Spinal cord (tissue), 10 donors: ENCODE data around the gene ADGRD2. TPM values are rescaled to one million over a fixed set of nuclear protein-coding genes. Genes with fewer than 3 reads are reported as not detected.

Source experiments
- DNase-seq, 6 donors: peaks; one replicate each; pipeline versions ENCODE4 v3.0.0 to v3.0.0-alpha.2; 2013 to 2015; ENCODE audit warnings: low spot score in 6 of 6, low read depth in 4 of 6
- H3K27ac ChIP-seq: one replicate; pipeline ENCODE4 v1.5.1; 2013; ENCODE audit warnings: low read depth, low read length, control low read depth
- H3K27me3 ChIP-seq: one replicate; pipeline ENCODE4 v1.6.1; 2013; ENCODE audit warnings: low read length; ENCODE audit not compliant: control insufficient read depth, insufficient read depth
- H3K36me3 ChIP-seq: one replicate; pipeline ENCODE4 v1.6.1; 2013; ENCODE audit warnings: low read length; ENCODE audit not compliant: control insufficient read depth, insufficient read depth
- H3K4me1 ChIP-seq: one replicate; pipeline ENCODE4 v1.6.1; 2013; ENCODE audit warnings: low read length; ENCODE audit not compliant: control insufficient read depth, insufficient read depth
- H3K4me3 ChIP-seq: one replicate; pipeline ENCODE4 v1.5.1; 2013; ENCODE audit warnings: low read depth, low read length, control low read depth
- H3K9me3 ChIP-seq: one replicate; pipeline ENCODE4 v1.6.1; 2013; ENCODE audit warnings: low read length; ENCODE audit not compliant: control insufficient read depth, insufficient read depth
- WGBS: methylation state at CpG from one replicate; pipeline ENCODE4 v1.1.5; 2013; ENCODE audit warnings: missing lambda C conversion rate; ENCODE audit not compliant: insufficient coverage; 5-methylcytosine and 5-hydroxymethylcytosine counted together
- polyA plus RNA-seq, 2 donors: library from polyadenylated mRNA; unstranded; fragments of 120-200 nt; gene quantifications; one replicate each; pipeline ENCODE4 v1.2.1, GENCODE V29; 2013; ENCODE audit not compliant: insufficient read length in 2 of 2
- total RNA-seq, 2 donors: library from RNA; depleted of rRNA in 1 of 2; stranded (reverse); fragments of 120-200 nt in 1 of 2; fragments of >200 nt in 1 of 2; gene quantifications; one replicate each; pipeline versions ENCODE4 v1.2.3 to v1.2.4, GENCODE V29; 2013 to 2014
- donor health status: healthy.

The ADGRD2 gene
- total and polyA plus RNA-seq, 4 donors, result 0.50 to 29.7 (median 15.2) TPM

DNA sequence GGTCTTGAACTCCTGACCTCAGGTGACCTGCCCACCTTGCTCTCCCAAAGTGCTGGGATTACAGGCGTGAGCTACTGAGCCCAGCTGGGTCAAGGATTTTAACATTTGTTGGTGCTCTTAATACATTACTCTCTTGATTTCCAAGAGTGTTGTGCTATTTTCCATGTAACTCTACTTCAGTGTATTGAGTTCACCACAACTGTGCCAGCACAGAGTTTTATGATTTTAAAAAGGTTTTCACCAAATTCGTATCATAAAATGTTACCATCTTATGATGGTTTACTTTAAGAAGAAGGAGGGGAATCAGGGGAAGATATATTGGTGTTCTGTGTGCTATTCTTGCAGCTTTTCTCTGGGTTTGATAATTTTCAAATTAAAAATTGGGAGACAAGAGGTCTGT lies 6.6 kb upstream of the ADGRD2 start:
- peaks cover 20% of the 10 kb centered on the region for H3K4me1 ChIP-seq
- peaks cover 4% of the 10 kb centered on the region for H3K27me3 ChIP-seq
- no CpG with 5 or more reads among the region's 2 CpGs for WGBS
- no peak for DNase-seq
- no peaks in the 10 kb centered on the region for H3K9me3 ChIP-seq
- H3K27ac ChIP-seq, result no peak overlapping the region
- no peak overlapping the region for H3K4me3 ChIP-seq
- no peaks in the 10 kb centered on the region for H3K36me3 ChIP-seq

DNA sequence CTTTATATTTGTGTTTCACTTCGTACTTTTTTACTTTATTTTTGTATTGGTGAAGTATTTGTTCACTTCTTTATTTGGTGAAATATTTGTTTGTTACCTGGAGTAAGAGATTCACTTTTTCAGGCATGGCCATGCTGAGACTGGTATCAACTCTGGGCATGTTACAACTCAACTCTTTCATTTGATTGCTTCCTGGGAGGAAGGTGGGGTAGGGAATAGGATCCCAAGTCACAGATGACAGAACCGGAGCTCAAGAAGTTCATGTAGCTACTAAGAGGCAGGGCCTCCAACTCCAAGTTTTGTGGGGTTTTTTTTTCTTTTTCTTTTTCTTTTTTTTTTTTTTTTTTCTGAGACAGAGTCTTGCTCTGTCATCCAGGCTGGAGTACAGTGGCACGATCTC lies 6.1 kb upstream of the ADGRD2 start:
- H3K36me3 ChIP-seq, result no peaks in the 10 kb centered on the region
- no peak for DNase-seq
- no peak overlapping the region for H3K27ac ChIP-seq
- 83% methylated on average over 1 of the region's 3 CpGs for WGBS
- H3K27me3 ChIP-seq, result peaks cover 4% of the 10 kb centered on the region
- H3K4me1 ChIP-seq, result peaks cover 22% of the 10 kb centered on the region
- H3K9me3 ChIP-seq, result no peaks in the 10 kb centered on the region
- no peak overlapping the region for H3K4me3 ChIP-seq

DNA sequence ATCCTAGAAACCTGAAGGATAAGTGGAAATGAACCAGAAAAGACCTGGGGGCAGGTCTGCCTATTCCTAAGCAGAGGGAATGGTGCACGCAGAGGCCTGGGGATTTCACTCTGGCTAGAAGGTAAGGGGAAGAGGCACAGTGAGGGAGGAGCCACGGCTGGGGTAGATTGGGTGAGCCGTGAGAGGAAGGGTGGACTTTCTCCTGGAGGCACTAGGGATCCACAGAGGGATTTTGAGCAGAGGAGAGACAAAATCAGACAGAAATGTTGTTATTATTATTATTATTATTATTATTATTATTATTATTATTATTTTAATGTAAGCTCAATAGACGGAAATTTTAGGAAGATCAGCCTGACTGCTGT lies 3.0 kb upstream of the ADGRD2 start:
- H3K4me1 ChIP-seq, result peaks cover 45% of the 10 kb centered on the region
- 63% methylated on average over 1 of the region's 4 CpGs for WGBS
- peaks cover 28% of the 10 kb centered on the region for H3K27me3 ChIP-seq
- DNase-seq, result no peak
- H3K4me3 ChIP-seq, result no peak overlapping the region
- H3K27ac ChIP-seq, result no peak overlapping the region
- no peaks in the 10 kb centered on the region for H3K9me3 ChIP-seq
- no peaks in the 10 kb centered on the region for H3K36me3 ChIP-seq

DNA sequence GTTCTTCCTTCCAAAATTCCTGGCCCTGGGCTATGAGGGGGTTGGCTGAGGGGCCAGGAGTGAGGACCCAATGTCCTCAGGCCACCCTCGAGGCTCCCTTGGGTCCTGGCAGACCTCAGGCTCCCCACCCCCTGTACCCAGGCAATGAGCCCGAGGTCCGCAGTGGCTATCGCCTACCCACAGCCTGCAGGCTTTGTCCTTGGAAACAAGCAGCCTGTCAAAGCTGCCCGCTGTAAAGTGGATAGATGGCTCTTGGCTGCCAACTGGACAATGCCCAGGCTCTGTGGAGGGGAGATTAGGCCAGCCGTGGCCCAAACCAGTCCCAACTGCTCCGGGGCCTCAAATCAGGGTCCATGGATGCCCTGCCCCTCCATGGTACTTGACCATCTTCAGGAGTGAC lies 2.2 kb upstream of the ADGRD2 start:
- peaks cover 36% of the 10 kb centered on the region for H3K27me3 ChIP-seq
- 35% methylated on average over 7 of the region's 7 CpGs for WGBS
- H3K4me1 ChIP-seq, result peaks cover 50% of the 10 kb centered on the region
- no peak overlapping the region for H3K27ac ChIP-seq
- H3K4me3 ChIP-seq, result no peak overlapping the region
- H3K9me3 ChIP-seq, result no peaks in the 10 kb centered on the region
- H3K36me3 ChIP-seq, result no peaks in the 10 kb centered on the region
- peak; percentile 36 to 84 (median 60) for DNase-seq

DNA sequence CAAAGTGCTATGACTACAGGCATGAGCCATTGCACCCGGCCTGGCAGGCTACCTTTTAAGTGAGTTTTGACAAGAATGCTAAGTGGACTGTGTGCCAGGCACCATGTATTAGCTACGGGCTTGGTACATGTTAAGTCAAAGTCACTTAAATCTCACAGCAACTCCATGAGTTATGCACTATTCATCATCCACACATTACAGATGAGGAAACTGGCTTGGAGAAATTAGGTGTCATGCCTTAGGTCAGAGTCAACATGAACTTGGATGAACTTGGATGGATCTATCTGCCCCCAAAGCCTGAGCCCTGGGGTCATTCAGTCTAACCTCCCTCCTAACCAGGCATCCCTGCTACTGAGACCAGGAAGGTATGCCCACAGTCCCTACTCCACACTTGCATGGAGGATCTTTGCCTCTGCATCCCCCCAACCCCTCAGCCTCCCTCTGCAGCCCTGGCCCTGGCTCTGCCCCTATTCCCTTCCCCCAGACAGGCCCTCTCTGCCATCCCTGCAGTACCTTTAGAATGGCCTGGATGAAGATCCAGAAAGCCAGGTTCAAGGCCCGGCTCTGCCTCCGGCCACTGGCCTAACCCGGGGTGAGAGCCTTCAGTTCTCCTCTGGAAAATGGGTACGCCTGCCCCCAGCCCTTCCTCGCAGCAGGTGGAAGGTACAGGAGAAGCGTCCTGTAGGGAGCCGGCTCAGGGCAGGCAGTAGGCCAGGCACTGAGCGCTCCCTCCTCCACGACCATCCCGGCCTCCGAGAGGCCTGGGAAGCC lies 685 bp upstream of the ADGRD2 start:
- Histone ChIP-seq H3K27ac (no peak overlapping the region), H3K9me3 (no peaks in the 10 kb centered on the region), H3K4me1 (peaks cover 50% of the 10 kb centered on the region), H3K27me3 (peaks cover 46% of the 10 kb centered on the region), H3K36me3 (no peaks in the 10 kb centered on the region), H3K4me3 (no peak overlapping the region)
- WGBS, result 84% methylated on average over 11 of the region's 13 CpGs
- no peak for DNase-seq

DNA sequence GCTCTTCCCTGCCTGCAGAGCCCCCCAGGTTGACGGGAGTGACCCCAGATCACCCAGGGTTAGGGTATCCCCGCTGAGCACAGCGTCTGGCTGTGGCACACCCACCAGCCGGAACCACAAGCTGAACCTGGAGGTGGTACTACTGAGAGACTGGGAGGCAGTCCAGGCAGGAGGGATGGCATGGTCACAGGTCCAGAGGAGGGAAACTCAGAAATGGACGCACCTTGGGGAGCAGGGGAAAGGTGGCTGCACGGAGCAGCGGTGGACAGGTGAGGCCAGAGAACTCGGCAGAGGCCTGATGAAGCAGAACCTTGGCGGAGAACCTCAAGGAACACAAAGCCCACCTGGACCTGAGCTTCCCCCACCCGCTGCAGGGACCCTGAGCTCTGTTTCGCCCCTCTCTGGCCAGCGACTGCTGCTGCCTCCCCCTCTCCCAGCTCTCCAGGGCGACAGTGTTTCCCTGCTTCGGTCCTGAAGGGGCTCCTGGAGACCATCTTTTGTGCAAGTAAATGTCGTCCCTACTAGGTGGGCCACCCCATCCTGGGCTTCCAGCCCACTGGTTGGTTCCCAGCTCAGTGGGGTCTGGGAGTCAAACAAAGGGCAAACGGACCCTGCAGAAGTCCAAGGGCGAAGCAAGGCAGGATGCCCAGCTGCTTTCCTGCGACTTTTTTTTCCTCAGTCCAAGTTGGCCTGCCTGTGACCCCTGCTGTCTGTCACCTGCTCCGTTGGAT lies 845 bp downstream of the ADGRD2 start:
- Histone ChIP-seq H3K27me3 (peaks cover 46% of the 10 kb centered on the region), H3K4me3 (peak overlapping the region; percentile 31), H3K4me1 (peaks cover 50% of the 10 kb centered on the region), H3K36me3 (no peaks in the 10 kb centered on the region), H3K27ac (no peak overlapping the region), H3K9me3 (no peaks in the 10 kb centered on the region)
- 46% methylated on average over 19 of the region's 19 CpGs for WGBS
- DNase-seq, result peak in 1 of 6 donors; percentile 16

DNA sequence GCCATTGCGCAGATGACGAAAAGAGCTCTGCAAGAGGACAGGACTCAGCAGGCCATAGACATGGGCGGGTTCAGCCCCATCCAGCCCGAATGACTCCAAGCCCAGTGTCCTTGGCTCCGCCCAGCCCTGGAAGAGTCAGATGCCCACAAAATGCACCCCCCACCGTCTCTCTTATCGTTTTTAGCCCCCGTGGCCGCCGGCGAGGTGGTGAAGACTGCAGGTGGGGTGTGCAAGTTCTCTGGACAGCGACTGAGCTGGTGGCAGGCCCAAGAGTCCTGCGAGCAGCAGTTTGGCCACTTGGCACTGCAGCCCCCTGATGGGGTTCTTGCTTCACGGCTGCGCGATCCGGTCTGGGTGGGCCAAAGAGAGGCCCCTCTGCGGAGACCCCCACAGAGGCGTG lies 2.1 kb downstream of the ADGRD2 start:
- H3K4me3 ChIP-seq, result no peak overlapping the region
- DNase-seq, result no peak
- no peak overlapping the region for H3K27ac ChIP-seq
- H3K9me3 ChIP-seq, result no peaks in the 10 kb centered on the region
- no peaks in the 10 kb centered on the region for H3K36me3 ChIP-seq
- 85% methylated on average over 19 of the region's 19 CpGs for WGBS
- peaks cover 42% of the 10 kb centered on the region for H3K4me1 ChIP-seq
- H3K27me3 ChIP-seq, result peaks cover 46% of the 10 kb centered on the region

DNA sequence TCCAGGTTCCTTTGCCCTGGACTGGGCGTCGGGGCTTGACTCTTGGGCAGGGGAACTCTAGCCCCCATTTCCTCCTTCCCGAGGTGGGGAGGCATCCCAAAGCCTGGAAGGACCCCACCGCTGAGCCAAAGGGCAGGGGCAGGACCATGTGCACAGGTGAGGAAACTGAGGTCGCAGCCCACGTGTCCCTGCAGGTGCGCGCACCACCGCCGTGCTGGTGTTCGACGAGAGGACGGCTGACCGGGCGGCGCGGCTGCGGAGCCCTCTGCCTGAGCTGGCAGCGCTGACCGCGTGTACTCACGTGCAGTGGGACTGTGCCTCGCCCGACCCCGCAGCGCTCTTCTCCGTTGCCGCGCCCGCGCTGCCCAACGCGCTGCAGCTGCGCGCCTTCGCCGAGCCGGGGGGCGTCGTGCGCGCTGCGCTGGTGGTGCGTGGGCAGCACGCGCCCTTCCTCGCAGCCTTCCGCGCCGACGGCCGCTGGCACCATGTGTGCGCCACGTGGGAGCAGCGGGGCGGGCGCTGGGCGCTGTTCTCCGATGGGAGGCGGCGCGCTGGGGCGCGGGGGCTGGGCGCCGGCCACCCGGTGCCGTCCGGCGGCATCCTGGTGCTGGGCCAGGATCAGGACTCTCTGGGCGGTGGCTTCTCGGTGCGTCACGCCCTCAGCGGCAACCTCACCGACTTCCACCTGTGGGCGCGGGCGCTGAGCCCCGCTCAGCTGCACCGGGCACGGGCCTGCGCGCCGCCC lies 2.8 kb downstream of the ADGRD2 start:
- no peak overlapping the region for H3K27ac ChIP-seq
- no peak overlapping the region for H3K4me3 ChIP-seq
- no peaks in the 10 kb centered on the region for H3K36me3 ChIP-seq
- H3K27me3 ChIP-seq, result peaks cover 46% of the 10 kb centered on the region
- WGBS, result 22% methylated on average over 85 of the region's 85 CpGs
- H3K4me1 ChIP-seq, result peaks cover 36% of the 10 kb centered on the region
- DNase-seq, result no peak
- H3K9me3 ChIP-seq, result no peaks in the 10 kb centered on the region

DNA sequence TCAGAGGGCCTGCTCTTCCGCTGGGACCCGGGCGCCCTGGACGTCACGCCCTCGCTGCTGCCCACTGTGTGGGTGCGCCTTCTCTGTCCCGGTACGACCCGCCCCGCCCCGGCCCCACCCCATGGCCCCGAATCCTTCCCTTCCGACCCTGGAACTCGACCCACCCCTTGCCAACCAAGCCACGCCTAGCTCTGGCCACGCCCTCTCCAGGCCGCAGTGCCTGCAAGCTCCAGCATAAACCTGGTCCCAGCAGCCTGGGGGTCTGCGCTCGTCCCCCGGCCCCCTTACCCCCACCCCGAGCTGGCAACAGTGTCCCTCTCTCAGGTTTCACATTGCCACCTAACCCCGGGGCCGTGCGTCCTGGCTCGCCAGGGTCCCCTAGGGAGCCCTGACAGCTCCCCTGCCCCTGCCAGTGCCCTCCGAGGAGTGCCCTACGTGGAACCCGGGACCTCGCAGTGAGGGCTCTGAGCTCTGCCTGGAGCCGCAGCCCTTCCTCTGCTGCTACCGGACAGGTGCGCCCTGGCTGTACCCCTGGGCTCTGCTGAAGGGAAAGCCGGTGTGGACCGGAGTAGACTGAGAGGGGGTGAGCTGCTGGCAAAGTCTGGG lies 3.4 kb downstream of the ADGRD2 start:
- Histone ChIP-seq H3K4me1 (peaks cover 29% of the 10 kb centered on the region), H3K36me3 (no peaks in the 10 kb centered on the region), H3K4me3 (no peak overlapping the region), H3K27me3 (peaks cover 46% of the 10 kb centered on the region), H3K27ac (no peak overlapping the region), H3K9me3 (no peaks in the 10 kb centered on the region)
- DNase-seq, result no peak
- WGBS, result 33% methylated on average over 28 of the region's 35 CpGs
